Stimulated activated CD8-positive, alpha-beta memory T cell treated with anti-CD3 and anti-CD28 coated beads, Interleukin-4, amount 100 ng/mL, for 24 hours (primary cell): ENCODE results near the gene SERINC5.
"Not testable (repeated sequence)": the region's sequence is repeated elsewhere in the genome, so short reads cannot be mapped to it uniquely, and the experiment has no call there.

Experiments
- DNase-seq: peaks from one replicate; pipeline ENCODE4 v3.0.0-alpha.2; 2020; ENCODE audit warnings: low read depth

SERINC5 gene

DNA sequence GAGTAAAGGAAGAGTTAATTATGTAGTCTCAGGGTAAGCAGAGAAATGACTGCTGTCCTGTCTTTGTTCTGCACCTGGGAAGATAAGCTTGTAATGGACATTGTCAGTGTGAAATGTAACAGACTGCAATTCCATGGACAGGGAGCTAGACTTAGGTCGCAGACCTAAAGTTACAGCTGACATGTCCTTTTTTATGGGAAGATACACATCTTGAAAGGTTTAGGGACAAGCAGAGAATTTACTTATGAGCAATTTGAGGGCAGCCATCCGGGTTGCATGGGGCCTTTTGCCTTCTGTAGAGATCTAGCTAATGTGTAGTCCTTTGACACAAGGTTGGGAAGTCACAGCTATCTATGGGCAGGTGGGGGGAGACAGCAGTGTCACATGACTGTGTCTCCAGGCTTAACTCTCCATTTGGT is 85.7 kb downstream of the SERINC5 start:
- no peak for DNase-seq

DNA sequence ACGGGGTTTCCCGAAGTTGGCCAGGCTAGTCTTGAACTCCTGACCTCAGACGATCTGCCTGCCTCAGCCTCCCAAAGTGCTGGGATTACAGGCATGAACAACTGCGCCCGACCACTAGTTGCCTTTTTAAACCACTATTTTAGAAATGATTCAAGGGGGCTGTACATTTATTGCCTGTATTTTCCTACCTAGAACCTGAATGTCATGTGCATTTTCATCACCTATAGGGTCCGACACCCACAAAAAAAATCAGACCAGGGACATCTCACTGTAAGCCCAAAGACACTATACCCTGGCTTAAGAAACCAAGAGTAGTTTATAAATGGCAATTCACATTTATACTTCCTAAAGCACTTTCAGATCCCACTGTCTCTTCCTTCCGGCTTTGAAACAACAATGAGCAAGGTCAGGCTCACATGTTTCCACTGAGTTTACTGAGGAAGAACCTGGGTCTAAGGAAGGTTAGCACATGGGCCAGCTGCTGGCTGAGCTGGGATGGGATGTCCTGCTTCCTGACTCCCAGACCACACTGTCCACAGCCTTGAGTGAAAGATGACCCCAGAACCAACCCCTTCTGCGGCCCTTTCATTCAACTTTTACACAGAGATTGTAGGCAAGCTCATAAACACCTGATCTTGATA is 87.3 kb downstream of the SERINC5 start:
- DNase-seq = no peak

GRCh38 chr5:80165452-80165851 is 90.4 kb downstream of the SERINC5 start:
- DNase-seq = no peak

DNA sequence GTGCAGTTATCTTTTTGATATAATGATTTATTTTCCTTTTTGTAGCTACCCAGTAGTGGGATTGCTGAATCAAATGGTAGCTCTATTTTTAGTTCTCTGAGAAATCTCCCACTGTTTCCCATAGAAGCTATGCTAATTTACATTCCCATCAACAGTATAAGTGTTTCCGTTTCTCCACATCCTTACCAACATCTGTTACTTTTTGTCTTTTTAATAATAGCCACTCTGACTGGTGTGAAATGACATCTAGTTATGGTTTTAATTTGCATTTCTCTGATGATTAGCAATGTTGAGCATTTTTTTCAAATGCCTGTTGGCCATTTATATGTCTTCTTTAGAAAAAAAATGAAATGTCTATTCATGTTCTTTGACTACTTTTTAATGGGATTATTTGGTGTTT is 94.7 kb downstream of the SERINC5 start:
- no peak for DNase-seq

- no peak for DNase-seq
Observed at GRCh38 chr5:80160242-80160641, 95.6 kb downstream of the SERINC5 start.

GRCh38 chr5:80159133-80159815 is 96.6 kb downstream of the SERINC5 start:
- no peak for DNase-seq

- DNase-seq = no peak
Observed at GRCh38 chr5:80156156-80156555, 99.7 kb downstream of the SERINC5 start.

- DNase-seq = no peak
Observed at GRCh38 chr5:80154749-80155148, 101.1 kb downstream of the SERINC5 start.

DNA sequence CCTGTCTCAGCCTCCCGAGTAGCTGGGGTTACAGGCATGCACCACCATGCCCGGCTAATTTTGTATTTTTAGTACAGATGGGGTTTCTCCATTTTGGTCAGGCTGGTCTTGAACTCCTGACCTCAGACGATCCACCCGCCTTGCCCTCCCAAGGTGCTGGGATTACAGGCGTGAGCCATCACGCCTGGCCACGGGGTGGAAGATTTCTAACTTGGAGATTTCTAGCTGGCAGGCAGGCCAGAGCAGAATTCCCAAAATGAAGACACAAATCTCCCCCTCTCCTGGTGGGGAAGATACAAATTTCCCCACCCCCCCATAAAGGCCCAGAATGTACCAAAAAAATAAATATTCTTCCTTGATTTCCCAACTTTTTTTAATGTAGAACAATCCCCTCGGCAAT is 101.6 kb downstream of the SERINC5 start:
- DNase-seq = not testable (repeated sequence)

DNA sequence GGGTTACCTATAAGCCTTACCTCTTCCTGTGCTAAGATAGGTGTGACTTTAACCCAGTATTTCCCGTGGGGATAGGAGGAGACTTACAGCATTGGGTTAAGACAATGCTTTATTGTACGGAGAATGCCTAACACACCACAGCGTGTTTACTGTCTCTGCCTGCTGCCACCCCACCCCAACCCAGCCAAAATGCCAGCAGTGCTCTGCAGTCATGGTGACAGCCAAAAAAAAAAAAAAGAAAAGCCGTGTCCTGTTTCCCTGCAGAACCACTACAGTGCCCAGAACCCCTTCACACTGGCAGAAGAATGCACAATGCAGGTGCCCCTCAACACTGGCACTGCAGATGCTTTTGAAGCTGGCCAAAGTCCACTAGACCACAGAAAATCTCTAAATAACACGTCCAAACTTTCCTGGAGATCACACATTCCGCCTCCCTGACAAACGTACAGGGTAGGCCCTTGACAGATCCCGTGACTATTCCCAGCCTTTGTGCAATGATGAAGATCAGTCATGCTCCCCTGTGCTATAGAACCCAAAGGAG is 102.2 kb downstream of the SERINC5 start:
- DNase-seq = no peak

DNA sequence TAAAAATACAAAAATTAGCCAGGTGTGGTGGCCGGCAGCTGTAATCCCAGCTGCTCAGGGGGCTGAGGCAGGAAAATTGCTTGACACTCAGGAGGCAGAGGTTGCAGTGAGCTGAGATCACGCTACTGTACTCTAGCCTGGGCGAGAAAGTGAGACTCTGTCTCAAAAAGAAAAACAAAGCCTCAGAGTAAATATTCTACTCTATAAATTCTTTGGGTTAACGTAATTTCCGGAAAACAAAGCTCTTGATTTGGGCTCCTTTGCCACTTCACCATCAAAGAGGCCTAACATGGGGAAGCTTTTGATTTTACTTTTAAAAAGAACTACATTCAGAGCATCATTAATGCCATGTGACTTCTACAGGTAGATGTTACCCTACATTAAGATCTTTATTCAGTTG is 103.1 kb downstream of the SERINC5 start:
- DNase-seq = no peak

GRCh38 chr5:80151890-80152289 is 104.0 kb downstream of the SERINC5 start:
- no peak for DNase-seq

- no peak for DNase-seq
Observed at GRCh38 chr5:80150731-80151130, 105.1 kb downstream of the SERINC5 start.

DNA sequence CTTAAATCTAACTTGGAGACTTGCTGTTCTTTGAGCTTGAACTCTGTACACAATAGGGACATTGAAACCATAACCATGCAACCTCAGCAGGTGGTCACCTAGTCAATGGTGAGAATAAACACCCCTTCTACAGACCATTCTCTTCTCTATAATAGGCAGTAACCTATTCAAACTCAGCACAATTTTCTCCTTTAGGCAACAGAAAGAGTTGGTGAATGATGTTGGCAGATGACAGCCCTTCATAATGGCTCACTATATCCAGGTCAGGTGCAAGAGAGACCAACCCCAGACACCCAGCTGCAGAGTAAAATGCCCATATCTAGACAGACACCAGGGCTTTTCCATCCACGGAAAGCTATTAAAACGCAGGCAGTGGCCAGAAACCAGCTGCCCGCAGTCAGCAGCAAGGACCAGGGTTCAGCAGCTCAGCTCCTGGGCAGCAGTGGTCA is 106.7 kb downstream of the SERINC5 start:
- DNase-seq = no peak

DNA sequence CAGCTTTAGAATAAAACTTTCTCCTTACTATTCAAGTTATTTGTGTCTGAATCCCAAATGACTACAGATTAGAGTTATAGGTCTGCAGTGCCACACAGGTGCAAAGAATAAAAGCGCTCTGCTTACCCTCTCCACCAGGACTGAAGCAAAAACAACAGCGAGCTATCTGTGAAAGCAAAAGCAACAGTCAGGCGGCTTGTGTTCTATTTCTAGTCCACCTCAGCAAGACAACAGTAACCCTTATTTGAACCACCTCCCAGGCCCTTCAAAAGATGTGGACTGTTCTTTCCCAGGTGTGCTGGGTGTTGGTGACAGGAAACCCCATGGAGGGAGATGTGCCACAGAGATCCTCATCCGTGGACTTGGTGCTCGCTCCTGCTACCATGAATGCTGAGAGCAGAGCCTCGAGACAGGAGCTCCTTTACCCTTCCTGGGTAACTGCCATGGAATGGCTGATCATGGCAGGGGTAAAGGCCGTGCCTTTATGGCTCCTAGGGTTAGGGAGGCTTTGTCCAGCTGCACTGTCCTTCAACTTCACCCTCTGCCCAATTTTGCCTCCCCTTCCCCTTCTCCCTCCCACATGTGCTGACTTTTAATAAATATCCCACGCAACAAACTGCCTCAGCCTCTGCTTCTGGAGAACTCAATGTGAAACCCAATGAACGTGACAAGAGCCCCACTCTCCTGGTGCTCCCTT is 108.6 kb downstream of the SERINC5 start:
- DNase-seq = no peak

DNA sequence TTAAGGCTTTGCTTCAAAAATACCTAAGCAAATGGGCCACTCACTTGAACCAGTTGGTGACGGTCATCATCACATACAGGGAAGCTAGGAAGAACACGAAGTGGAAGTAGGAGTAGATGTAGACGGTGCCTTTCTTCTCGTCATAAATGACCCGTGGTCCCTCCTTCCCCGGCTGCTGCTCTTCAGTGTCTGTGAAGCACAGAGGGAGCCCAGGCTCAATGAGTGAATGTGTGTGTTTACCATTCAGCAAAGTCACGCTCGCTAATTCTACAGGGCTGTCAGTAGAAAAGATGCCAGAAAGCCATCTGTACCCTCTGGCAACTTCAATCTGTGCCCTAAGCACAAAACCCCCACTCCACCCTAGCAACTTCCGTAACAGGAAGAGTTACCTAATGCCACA is 109.8 kb downstream of the SERINC5 start:
- no peak for DNase-seq

- DNase-seq = no peak
Observed at GRCh38 chr5:80143491-80143890, 112.4 kb downstream of the SERINC5 start.

GRCh38 chr5:80142996-80143395 is 112.9 kb downstream of the SERINC5 start:
- DNase-seq = no peak

DNA sequence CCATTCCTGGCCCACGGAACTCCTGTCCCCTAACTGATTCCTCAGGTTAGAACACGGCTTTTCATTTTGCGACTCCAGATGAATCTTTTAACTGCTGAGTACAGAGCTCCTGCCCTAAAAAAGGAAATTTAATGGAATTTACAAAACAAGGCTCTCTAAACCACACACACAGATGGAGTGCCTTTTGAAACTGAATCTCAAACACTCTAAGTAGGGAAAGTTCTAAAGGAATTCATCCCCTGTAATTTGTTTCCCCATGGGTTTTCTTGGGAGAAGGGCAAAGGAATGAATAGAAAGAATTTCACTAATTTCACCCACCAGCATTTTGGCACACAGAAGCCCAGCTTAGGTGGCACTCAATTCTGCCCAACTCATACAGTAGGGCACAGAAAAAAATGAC is 114.2 kb downstream of the SERINC5 start:
- DNase-seq = no peak

- no peak for DNase-seq
Observed at GRCh38 chr5:80141147-80141671, 114.6 kb downstream of the SERINC5 start.

DNA sequence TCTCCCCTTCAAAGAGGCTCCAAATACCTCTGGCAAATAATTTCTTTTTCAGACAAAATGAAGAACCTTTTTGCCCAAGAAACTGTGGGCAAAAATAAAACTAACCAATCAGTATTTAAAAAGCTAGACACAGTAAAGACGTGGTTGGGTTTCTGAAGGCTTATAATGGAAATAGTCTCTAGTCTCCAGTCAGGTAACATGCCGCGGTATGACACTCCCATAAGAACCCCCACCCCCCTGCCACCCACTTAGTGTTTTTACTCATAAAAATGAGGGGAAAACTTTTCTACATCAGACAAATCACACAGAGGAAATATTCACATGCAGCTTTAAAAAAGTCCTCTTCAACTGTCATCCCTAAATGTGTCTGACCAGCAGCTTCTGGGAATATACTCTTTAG is 115.4 kb downstream of the SERINC5 start:
- DNase-seq = peak; percentile 34

GRCh38 chr5:80139466-80139972 is 116.3 kb downstream of the SERINC5 start:
- no peak for DNase-seq

DNA sequence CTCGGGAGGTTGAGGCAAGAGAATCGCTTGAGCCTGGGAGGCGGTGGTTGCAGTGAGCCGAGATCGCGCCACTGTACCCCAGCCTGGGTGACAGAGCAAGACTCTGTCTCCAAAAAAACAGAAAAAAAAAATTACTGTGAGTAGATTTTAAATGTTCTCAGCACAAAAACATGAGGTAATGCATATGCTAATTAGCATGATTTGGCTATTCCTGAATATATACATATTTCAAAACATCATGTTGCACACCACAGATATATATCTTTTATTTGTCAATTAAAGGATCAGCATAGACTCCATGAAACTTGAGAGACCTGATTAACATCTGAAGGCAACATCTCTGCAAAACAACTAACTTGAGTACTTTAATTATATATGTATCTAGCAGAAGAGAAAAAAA is 117.4 kb downstream of the SERINC5 start:
- DNase-seq = no peak
